Body of pancreas (tissue), 4 donors: ENCODE results near the gene PTPRM. TPM values are rescaled to one million over a fixed set of nuclear protein-coding genes. Genes with fewer than 3 reads are reported as not detected.

ENCODE experiments used
- ATAC-seq: fragments of 150-250 bp; one replicate; pipeline ENCODE4 v1.9.1; 2016
- DNase-seq, 4 donors: peaks; one replicate each; pipeline ENCODE4 v3.0.0-alpha.2; 2019
- H3K27ac ChIP-seq, 4 donors: fragments of 200-600 bp; sonication (generic); 1 replicate in 3 of 4; 2 replicates in 1 of 4; pipeline versions ENCODE4 v1.5.1 to v1.6.1; 2016 to 2019; ENCODE audit warnings: mild to moderate bottlenecking in 1 of 4, mixed read lengths in 1 of 4, moderate library complexity in 1 of 4
- H3K27me3 ChIP-seq, 2 donors: fragments of 200-600 bp; sonication (generic); one replicate each; pipeline ENCODE4 v1.6.0; 2016; ENCODE audit warnings: mild to moderate bottlenecking in 1 of 2
- H3K36me3 ChIP-seq, 2 donors: fragments of 200-600 bp; sonication (generic); replicated peaks in 1 of 2; 2 replicates each; pipeline ENCODE4 v1.5.1; 2016; ENCODE audit warnings: low read depth in 2 of 2; ENCODE audit not compliant: insufficient read depth in 1 of 2
- H3K4me1 ChIP-seq: fragments of 200-600 bp; sonication (generic); one replicate; pipeline ENCODE4 v1.6.0; 2016
- H3K4me3 ChIP-seq, 2 donors: fragments of 200-600 bp; sonication (generic); 1 replicate in 1 of 2; 2 replicates in 1 of 2; pipeline ENCODE4 v1.5.1; 2016 to 2019
- H3K9me3 ChIP-seq, 3 donors: fragments of 200-600 bp; sonication (generic); 1 replicate in 2 of 3; 2 replicates in 1 of 3; pipeline ENCODE4 v1.5.1; 2016
- CTCF ChIP-seq, 7 experiments: fragments of 450-650 bp in 4 of 7; fragments of 200-600 bp in 3 of 7; sonication (generic) in 3 of 7; IDR thresholded peaks; one replicate each; pipeline ENCODE4 v1.5.1; 2016 to 2019; ENCODE audit warnings: antibody characterized with exemption in 7 of 7
- POLR2A ChIP-seq, 3 donors: fragments of 450-650 bp; IDR thresholded peaks; one replicate each; pipeline ENCODE4 v1.6.1; 2016; ENCODE audit warnings: antibody characterized with exemption in 3 of 3, mild to moderate bottlenecking in 2 of 3
- WGBS, 2 donors: methylation state at CpG; one replicate each; pipeline ENCODE4 v1.1.5; 2017; 5-methylcytosine and 5-hydroxymethylcytosine counted together
- intact Hi-C: fragments of 100-400 bp; cut with DNase I; formaldehyde crosslinking; loops from one replicate; pipeline ENCODE4 v1.15.1; 2023
- total RNA-seq, 2 donors: library from RNA; depleted of rRNA; stranded (reverse); fragments of >200 nt; gene quantifications; one replicate each; pipeline ENCODE4 v1.1.0, GENCODE V29; 2016

Gene PTPRM
- total RNA-seq, 2 donors from 2014 or later, result 38.2 to 48.0 TPM

DNA sequence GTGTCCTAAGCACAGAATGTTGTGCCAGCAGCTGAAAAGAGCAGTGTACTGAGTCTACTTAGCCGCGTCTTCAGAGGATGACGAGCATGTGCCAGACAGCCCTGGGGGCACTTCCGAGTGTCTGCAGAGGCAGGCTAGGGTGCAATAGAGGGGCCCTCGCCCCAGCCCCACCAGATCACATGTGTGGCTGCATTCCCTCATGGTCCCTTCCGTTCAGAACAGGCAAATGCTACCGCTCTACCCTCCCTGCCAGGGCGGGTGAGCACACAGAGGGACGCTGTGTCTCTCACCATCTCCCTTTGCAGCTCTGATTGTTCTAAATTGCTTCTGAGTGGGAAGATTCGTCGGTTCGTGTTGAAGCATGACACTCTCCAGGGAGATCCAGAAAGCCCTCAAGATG, 829.9 kb downstream of the PTPRM start:
- ATAC-seq (no peak), DNase-seq (no peak)
- Histone ChIP-seq H3K4me3 (no peak overlapping the region), H3K4me1 (peaks cover 4% of the 10 kb centered on the region), H3K27me3 (no peaks in the 10 kb centered on the region), H3K9me3 (no peaks in the 10 kb centered on the region), H3K36me3 (no peaks in the 10 kb centered on the region), H3K27ac (no peak overlapping the region)
- intact Hi-C loops, result no loop called here
- WGBS, 2 donors, result 90 to 91% methylated on average over 11 to 12 of the region's 12 CpGs
- TF ChIP-seq CTCF (IDR thresholded peaks at IDR 0.05) (no peak), POLR2A (IDR thresholded peaks at IDR 0.05) (no peak)

DNA sequence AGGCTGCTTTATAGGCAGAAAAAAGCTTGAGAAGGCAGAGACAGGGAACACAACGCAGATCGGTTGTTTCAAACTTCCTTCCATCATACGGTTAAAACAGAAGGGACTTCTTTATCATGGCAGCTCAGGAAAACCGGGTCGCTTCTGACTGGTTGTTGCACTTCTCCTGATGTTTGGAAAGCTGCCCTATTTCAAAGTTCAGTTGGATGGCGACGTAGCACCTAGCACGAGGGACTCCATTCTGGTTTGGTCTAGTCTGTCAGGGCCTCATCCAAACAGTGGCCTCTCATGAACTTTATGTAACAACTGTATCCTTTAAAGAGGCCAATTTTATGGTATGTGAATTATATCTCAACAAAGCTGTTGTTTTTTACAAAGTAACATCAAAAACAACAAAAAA, 832.0 kb downstream of the PTPRM start:
- DNase-seq (no peak), ATAC-seq (no peak)
- Histone ChIP-seq H3K27me3 (no peaks in the 10 kb centered on the region), H3K9me3 (no peaks in the 10 kb centered on the region), H3K27ac (no peak overlapping the region), H3K4me1 (peaks cover 8% of the 10 kb centered on the region), H3K4me3 (no peak overlapping the region), H3K36me3 (no peaks in the 10 kb centered on the region)
- 66 to 78% methylated on average over 8 of the region's 8 CpGs for WGBS, 2 donors
- TF ChIP-seq CTCF (IDR thresholded peaks at IDR 0.05) (no peak), POLR2A (IDR thresholded peaks at IDR 0.05) (no peak)
- intact Hi-C loops, result no loop called here

DNA sequence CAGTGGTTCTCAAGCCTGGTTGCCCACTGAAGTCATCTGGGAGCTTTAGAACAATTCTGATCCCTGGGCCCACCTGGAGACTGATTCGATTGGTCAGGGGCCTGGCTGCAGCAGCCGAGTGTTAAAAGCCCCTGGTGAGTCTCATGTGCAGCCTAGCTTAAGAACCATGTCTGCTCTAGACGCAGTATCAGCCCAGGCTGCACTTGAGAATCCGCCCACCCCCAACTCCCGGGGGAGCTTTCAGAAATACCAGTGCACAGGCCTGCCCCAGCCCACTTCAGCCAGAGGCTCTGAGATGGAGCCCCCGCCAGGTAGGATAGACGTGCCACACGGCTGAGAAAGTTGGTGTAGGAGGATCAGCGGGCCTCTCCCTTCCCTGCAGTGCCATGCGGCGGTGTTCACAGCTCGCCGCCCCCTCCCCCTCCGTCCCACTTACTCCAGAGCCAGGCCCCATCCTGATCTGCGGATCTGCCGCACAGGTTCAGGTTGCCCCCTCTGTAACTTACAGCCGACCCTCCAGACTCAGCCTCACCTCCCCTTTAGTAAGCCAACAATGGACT, 833.2 kb downstream of the PTPRM start:
- 92 to 96% methylated on average over 12 to 17 of the region's 17 CpGs for WGBS, 2 donors
- Histone ChIP-seq H3K4me1 (peaks cover 8% of the 10 kb centered on the region), H3K36me3 (no peaks in the 10 kb centered on the region), H3K4me3 (no peak overlapping the region), H3K27ac (no peak overlapping the region), H3K27me3 (no peaks in the 10 kb centered on the region), H3K9me3 (no peaks in the 10 kb centered on the region)
- TF ChIP-seq POLR2A (IDR thresholded peaks at IDR 0.05) (no peak), CTCF (IDR thresholded peaks at IDR 0.05) (no peak)
- intact Hi-C loops, result loop anchor here (10.0 kb wide), 1 partner anchor 55 kb away; no protein-coding TSS in a partner anchor
- DNase-seq (no peak), ATAC-seq (no peak)

GRCh38 chr18:8400825-8401224, 833.7 kb downstream of the PTPRM start:
- Histone ChIP-seq H3K9me3 (no peaks in the 10 kb centered on the region), H3K27me3 (no peaks in the 10 kb centered on the region), H3K4me3 (no peak overlapping the region), H3K4me1 (peaks cover 8% of the 10 kb centered on the region), H3K36me3 (no peaks in the 10 kb centered on the region), H3K27ac (no peak overlapping the region)
- TF ChIP-seq CTCF (IDR thresholded peaks at IDR 0.05) (no peak), POLR2A (IDR thresholded peaks at IDR 0.05) (no peak)
- no peak for DNase-seq
- WGBS, 2 donors, result 50 to 70% methylated on average over 2 of the region's 2 CpGs
- no peak for ATAC-seq
- intact Hi-C loops, result loop anchor here (10.0 kb wide), 1 partner anchor 54 kb away; no protein-coding TSS in a partner anchor

GRCh38 chr18:8401606-8402005, 834.5 kb downstream of the PTPRM start:
- 94 to 98% methylated on average over 11 to 17 of the region's 17 CpGs for WGBS, 2 donors
- no peaks in the 10 kb centered on the region for H3K27me3 ChIP-seq
- ATAC-seq (no peak), DNase-seq (no peak)
- H3K36me3 ChIP-seq, result no peaks in the 10 kb centered on the region
- no peak for TF ChIP-seq CTCF (IDR thresholded peaks at IDR 0.05)
- TF ChIP-seq POLR2A (IDR thresholded peaks at IDR 0.05), result no peak
- H3K9me3 ChIP-seq, result no peaks in the 10 kb centered on the region
- H3K4me3 ChIP-seq, result no peak overlapping the region
- peaks cover 8% of the 10 kb centered on the region for H3K4me1 ChIP-seq
- intact Hi-C loops, result loop anchor here (10.0 kb wide), 1 partner anchor 53 kb away; no protein-coding TSS in a partner anchor
- no peak overlapping the region for H3K27ac ChIP-seq
